GM18511 (cell line): Measurements from ENCODE around the gene RPTOR.
"Not testable (repeated sequence)": the region's sequence is repeated elsewhere in the genome, so short reads cannot be mapped to it uniquely, and the experiment has no call there.

ENCODE experiments used
- ATAC-seq: cut with Tn5 transposase; IDR thresholded peaks from one replicate; pipeline ENCODE4 v1.9.1; 2021; ENCODE audit warnings: mild to moderate bottlenecking, moderate library complexity; ENCODE audit not compliant: unreplicated experiment

Gene RPTOR

GRCh38 chr17:80790981-80791742, 246.5 kb downstream of the RPTOR start:
- ATAC-seq = no peak

- ATAC-seq = no peak
Measured at GRCh38 chr17:80791758-80792284, 247.2 kb downstream of the RPTOR start.

DNA sequence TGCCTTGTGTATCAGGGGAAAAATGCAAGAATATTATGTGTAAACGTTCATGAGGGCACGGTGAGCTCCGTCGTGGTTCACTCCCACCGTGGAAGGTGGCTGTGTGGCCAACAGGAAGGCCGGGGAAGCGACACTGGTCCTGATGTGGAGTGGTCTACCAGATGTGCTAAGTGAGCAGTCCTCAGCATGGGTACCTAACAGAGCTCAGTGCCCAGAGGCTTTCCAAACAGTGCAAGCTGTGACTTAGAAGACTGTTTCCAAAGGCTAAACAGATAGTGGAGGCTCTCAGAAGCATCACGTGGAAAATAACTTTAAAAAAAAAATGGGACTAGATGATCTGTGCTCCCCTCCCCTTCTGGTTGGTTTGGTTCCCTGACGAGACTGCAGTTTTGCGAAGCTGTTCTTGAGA, 247.7 kb downstream of the RPTOR start:
- no peak for ATAC-seq

DNA sequence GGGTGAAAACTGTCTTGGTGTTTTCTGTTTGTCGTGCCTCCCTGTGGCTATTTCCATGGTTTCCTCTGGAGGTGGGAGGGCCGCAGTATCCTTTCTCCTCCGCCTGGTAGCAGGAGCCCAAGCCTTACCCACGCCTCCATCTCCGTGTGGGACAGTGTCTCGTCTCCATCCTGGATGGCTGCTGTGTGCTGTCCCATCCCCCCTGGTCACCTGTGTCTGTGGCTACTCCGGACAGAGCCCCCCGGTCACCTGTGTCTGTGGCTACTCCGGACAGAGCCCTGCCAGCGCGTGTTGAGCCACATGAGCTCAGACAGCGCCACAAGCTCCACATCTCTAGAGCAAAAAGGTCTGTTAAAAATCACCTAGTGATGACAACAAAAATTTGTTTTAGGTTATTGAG, 248.8 kb downstream of the RPTOR start:
- no peak for ATAC-seq

DNA sequence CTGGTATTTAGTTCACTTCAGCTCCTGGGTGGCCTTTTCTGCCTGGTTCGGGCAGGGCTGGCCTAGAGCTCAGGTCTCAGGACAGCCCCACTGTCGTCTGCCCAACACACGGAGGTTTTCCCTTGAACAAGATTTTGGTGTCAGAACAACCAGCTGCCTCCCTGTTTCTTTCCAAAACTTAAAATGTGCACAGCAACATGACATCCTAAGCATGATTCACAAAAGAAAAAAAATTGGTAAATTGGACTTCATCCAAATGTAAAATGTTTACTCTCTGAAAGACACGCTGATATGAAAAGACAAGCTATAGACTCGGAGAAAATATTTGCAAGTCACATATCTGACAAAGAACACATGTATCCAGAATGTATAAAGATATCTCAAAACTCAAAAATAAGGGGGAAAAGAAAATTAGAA, 249.2 kb downstream of the RPTOR start:
- ATAC-seq = no peak

DNA sequence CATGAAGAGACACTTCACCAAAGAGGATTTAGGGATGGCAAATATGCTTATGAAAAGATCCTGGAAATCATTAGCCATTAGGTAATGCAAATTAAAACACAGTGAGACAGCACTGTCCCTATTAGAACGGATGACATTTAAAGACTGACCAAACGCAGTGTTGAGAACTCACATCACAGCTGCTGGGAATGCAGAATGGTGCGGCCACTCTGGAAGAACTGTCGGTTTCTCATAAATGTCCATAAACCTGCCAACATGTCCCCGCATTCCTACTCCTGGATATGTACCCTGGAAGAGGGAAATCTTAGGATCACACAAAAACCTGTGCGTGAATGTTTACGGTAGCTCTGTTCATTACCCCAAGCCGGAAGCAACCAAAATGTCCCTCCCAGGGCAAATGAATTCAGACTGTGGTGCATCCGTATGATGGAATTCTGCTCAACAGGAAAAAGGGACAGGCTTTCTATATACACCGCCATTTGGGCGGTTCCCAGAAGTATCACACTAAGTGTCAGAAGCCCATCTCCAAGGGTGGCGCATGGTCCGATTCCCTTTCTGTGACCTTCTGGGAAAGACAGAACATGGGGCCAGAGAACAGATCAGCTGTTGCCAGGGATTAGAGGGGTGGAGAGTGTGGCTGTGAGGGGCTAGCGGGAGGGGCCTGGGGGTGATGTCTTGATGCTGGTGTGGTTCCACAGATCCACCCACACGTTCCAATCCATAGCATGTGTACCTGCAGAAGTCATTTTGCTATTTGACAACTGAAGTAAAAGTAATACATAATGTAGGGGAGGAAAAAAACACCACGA, 249.8 kb downstream of the RPTOR start:
- no peak for ATAC-seq

- no peak for ATAC-seq
Measured at GRCh38 chr17:80795090-80795580, 250.5 kb downstream of the RPTOR start.

- no peak for ATAC-seq
Measured at GRCh38 chr17:80795754-80796153, 251.1 kb downstream of the RPTOR start.

DNA sequence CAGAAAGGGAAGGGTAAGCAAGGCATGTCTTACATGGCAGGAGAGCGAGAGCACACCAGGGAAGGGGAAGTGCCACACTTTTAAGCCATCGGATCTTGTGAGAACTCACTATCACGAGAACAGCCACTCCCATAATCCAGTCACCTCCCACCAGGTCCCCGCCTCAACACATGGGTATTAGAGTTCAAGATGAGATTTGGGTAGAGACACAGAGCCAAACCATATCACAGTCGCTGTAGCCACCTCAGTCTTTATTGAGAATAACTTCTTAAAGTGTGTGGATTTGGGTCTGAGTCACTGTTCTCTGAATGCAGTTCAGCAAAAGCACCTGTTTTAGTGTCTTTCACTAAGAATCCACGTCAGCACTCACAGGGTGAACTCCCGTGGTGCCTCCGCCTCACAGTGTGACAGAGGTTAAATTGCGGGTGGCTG, 251.8 kb downstream of the RPTOR start:
- ATAC-seq = no peak

DNA sequence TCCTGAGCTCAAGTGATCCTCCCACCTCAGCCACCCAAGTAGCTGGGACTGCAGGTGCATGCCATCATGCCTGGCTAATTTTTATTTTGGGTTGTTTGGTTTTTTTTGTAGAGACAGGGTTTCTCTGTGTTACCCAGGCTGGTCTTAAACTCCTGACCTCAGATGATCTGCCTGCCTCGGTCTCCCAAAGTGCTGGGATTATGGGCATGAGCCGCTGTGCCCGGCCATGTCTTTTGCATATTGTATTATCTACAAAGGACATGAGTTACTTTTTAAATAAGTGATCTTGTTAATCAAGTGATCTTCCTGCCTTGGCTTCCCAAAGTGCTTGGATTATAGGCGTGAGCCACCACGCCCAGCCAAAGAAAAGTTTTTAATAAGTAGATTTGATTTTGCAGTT, 252.6 kb downstream of the RPTOR start:
- ATAC-seq = not testable (repeated sequence)

DNA sequence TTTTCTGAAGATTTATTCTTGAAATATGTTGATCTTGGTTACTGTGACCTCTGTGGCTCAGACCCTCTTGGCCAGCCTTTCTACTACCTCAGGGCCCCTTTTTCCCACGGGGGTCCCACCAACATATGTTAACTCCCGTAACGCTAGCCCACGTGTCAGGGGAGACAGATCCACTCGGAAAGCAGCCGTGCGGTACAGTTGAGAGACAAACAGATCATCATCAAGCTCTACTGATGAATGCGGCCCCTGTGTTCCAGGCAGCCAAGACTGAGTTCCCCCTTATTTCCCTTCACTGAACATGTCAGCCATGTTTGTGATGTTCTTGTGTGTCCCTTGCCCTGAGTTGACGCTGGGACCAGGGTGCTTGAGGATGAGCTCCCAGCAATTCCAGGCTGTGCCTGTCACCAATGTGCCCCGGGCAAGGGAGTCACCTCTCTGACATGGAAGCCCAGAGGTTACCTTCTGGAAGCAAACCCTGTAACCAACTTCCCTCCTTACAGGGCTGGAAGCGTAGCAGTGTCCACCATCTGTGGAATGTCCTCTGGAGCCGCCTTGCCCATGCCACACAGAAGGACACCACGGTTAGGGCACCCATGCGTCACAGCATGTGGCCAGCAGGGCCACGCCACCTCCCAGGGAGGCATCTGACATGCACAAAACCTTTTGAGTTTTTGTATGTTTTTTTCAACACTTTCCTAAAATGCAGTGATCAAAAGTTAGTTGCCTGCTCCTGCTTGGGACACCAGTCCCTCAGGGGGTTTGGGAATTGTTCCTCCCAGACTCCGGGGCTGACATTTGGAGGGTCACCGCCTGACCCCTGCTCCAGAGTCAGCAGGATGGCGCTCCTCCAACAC, 253.3 kb downstream of the RPTOR start:
- ATAC-seq = no peak

DNA sequence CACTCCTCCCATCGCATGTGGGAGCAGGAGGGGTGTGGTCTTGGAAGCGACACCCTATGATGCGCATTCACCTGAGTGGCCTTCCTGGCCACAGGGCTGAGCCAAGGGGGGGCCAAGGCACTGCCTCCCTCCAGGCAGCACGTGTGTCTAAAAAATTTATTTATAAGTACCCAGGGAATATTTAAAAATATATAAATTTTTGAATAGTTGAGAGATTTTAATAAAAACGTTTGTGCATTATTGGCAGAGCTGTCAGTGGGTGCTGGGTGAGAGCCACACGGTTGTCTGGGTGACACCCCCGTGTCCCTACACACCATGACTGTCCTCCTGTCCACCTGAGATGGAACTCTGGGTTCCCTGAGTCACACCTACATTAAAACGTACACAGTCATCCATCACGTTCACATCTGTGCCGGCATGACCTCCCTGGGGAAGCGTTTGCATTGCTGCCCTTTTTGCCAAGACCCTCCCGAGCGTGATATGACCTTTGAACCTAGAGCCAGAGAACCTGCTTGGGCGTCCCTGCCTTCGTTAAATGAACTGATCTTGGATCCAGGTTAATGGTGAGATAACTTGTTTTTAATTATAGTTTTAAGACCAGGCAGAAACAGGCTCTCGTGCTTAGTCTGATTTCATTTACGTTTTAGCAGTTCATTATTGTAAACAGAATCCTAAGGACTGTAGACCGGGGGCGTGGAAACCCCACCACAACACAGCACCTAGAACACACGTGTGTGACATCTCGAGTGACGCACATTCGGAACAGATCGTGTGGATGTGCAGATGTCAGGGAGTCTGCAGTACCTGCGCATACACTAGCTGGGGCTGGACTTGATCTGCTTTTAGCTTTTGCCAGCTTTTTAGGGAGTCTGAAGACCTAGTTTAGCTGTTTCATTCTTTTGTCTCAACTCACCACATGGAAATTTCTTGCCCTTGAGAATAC, 254.2 kb downstream of the RPTOR start:
- no peak for ATAC-seq

GRCh38 chr17:80799538-80800480, 255.2 kb downstream of the RPTOR start:
- no peak for ATAC-seq

- ATAC-seq = no peak
Measured at GRCh38 chr17:80800481-80801391, 256.1 kb downstream of the RPTOR start.

DNA sequence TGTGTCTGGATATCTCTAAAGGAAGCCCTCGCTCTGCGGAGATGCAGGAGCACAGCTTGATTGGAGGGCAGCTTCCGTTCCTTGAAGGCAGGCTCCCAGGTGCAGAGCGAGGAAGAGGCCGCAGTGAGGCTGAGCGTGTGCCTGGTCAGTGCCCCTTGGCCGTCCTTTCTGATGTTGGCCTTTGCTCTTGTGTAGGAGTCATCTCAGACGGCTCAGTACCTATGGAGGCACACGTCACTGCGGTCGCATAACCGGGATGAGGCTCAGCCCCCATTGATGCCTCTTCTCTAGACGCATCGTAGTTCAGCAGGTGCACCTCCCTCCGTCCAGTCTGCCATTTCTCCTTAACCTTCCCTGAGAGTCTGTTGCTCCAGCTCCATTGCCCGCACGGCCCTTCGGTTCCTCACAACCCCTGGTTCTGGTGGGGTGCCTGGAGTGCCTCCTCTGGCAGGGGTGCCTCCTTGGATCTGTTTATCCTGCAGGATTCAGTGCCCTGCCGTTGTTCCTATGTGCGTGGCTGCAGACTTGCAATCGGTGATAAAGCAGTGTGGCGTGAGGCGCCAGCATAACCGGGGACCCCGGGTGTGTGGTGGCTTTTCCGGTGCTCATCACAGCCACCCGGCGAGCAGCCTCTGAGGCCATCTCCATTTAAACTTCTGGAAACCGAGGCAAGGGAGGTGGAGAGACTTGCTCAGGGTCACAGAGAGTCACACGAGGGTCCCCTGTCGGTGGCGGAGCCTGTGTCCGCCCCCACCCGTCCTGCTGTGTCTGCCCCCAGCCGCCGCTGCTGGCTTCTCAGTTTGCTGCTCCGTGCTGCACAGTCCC, 258.2 kb downstream of the RPTOR start:
- ATAC-seq = no peak
